Pancreas (tissue), 10 donors: ENCODE data around the gene PRTFDC1. TPM values are rescaled to one million over a fixed set of nuclear protein-coding genes. Genes with fewer than 3 reads are reported as not detected.

Source experiments
- ATAC-seq, 4 donors: fragments of 200-7000 bp; cut with Tn5 transposase; one replicate each; pipeline versions ENCODE4 v1.8.0 to v1.9.1; 2020; ENCODE audit warnings: mild to moderate bottlenecking in 4 of 4, moderate library complexity in 4 of 4
- DNase-seq, 6 donors: peaks; one replicate each; pipeline ENCODE4 v3.0.0-alpha.2; 2020
- FAIRE-seq: peaks from 2 replicates; lab custom pipeline; 2012; peaks lifted over from hg19 to GRCh38; lab: Jason Lieb, UNC
- H3K27ac ChIP-seq, 4 donors: fragments of 200-600 bp; sonication (generic); 1 replicate in 3 of 4; 2 replicates in 1 of 4; pipeline versions ENCODE4 v1.5.0 to v1.8.0; 2020
- H3K27me3 ChIP-seq, 4 donors: fragments of 200-600 bp; one replicate each; pipeline ENCODE4 v1.8.0; 2021
- H3K36me3 ChIP-seq, 3 donors: fragments of 200-600 bp; sonication (generic) in 1 of 3; one replicate each; pipeline versions ENCODE4 v1.5.0 to v1.8.0; 2020 to 2021
- H3K4me1 ChIP-seq, 3 donors: fragments of 200-600 bp; one replicate each; pipeline ENCODE4 v1.8.0; 2021
- H3K4me3 ChIP-seq, 4 donors: fragments of 200-600 bp; sonication (generic) in 2 of 4; one replicate each; pipeline versions ENCODE4 v1.5.0 to v1.8.0; 2020 to 2021
- H3K9me3 ChIP-seq, 4 donors: fragments of 200-600 bp; one replicate each; pipeline ENCODE4 v1.8.0; 2021
- WGBS, 2 donors: extraction: QIAGEN DNeasy Blood & Tissue Kit; methylation state at CpG; one replicate each; pipeline ENCODE4 v1.1.7; 2013; 5-methylcytosine and 5-hydroxymethylcytosine counted together
- intact Hi-C, 3 donors: fragments of 100-400 bp; cut with DNase I; formaldehyde crosslinking; loops; one replicate each; pipeline versions ENCODE4 v1.11.1 to v1.14.2; 2022
- polyA plus RNA-seq, 2 donors: library from polyadenylated mRNA; stranded (reverse); fragments of 200-250 nt; gene quantifications; one replicate each; pipeline ENCODE4 v1.2.3, GENCODE V29; 2013
- total RNA-seq, 6 donors: library from RNA; stranded (reverse); fragmentation: NEBNext Ultra II Directional in 4 of 6; extraction: Animal tissue kit (Norgen Biotek cat#: 25700) in 4 of 6; gene quantifications; one replicate each; pipeline versions ENCODE4 v1.2.1 to v1.2.4, GENCODE V29; 2021 to 2023
- TF ChIP-seq, protein P1 (sequence below), 4 donors: fragments of 200-600 bp; sonication (generic) in 3 of 4; IDR thresholded peaks; one replicate each; pipeline versions ENCODE4 v1.5.0 to v1.8.0; 2021; ENCODE audit warnings: antibody characterized with exemption in 4 of 4
- donor health status: healthy with polysubstance abuse.
- donor health status: DM: no; HTN: no; CAD: no; lungs with moderate emphysema.
- donor health status: DM: no; HTN: no; CAD: no.
- donor health status: control.
- donor health status: control.
- donor health status: Bipolar disorder and iron deficiency.
- donor health status: DM: yes; HTN: yes; CAD: no.
- donor health status: DM: no; HTN: no; CAD: no.
- donor health status: DM: no; HTN: no; CAD: no.
- donor health status: DM: yes; HTN: yes; CAD: no.

The PRTFDC1 gene
- total and polyA plus RNA-seq, 8 donors = 1.7 to 6.1 (median 2.8) TPM

DNA sequence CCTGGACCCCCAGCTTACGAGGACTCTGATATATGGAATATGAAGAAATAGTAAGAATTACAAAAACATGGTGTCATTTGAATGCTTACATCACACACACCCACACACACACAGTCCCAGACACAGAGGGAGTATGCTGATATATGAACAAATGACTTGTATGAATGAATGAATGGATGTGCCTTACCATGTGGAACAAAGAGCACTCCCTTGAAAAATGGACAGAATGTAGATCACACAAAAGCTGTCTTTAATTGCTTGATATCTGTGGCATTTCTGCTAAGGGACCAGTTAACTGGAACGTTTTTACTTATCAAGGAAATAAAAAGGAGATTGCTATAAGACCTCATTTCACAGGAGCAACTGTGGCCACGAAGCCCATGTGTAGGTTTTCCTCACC, 46.0 kb downstream of the PRTFDC1 start:
- H3K4me3 ChIP-seq = no peak overlapping the region
- WGBS, 2 donors = 77 to 86% methylated on average over 3 of the region's 3 CpGs
- TF ChIP-seq, protein P1, sequence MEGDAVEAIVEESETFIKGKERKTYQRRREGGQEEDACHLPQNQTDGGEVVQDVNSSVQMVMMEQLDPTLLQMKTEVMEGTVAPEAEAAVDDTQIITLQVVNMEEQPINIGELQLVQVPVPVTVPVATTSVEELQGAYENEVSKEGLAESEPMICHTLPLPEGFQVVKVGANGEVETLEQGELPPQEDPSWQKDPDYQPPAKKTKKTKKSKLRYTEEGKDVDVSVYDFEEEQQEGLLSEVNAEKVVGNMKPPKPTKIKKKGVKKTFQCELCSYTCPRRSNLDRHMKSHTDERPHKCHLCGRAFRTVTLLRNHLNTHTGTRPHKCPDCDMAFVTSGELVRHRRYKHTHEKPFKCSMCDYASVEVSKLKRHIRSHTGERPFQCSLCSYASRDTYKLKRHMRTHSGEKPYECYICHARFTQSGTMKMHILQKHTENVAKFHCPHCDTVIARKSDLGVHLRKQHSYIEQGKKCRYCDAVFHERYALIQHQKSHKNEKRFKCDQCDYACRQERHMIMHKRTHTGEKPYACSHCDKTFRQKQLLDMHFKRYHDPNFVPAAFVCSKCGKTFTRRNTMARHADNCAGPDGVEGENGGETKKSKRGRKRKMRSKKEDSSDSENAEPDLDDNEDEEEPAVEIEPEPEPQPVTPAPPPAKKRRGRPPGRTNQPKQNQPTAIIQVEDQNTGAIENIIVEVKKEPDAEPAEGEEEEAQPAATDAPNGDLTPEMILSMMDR (IDR thresholded peaks at IDR 0.05) = no peak
- H3K27me3 ChIP-seq = no peaks in the 10 kb centered on the region
- DNase-seq (no peak), FAIRE-seq (no peak), ATAC-seq (no peak)
- no peaks in the 10 kb centered on the region for H3K9me3 ChIP-seq
- H3K36me3 ChIP-seq = no peaks in the 10 kb centered on the region
- H3K4me1 ChIP-seq = peaks cover 5 to 11% (median 9%) of the 10 kb centered on the region in 3 donors
- no peak overlapping the region for H3K27ac ChIP-seq
- intact Hi-C loops = no loop called here

- H3K27me3 ChIP-seq = no peaks in the 10 kb centered on the region
- no peak overlapping the region for H3K27ac ChIP-seq
- TF ChIP-seq, protein P1 (IDR thresholded peaks at IDR 0.05) = no peak
- no peaks in the 10 kb centered on the region for H3K36me3 ChIP-seq
- H3K4me1 ChIP-seq = peaks cover 5 to 13% (median 9%) of the 10 kb centered on the region in 3 donors
- intact Hi-C loops = no loop called here
- 91 to 93% methylated on average over 4 of the region's 4 CpGs for WGBS, 2 donors
- ATAC-seq (no peak), DNase-seq (no peak), FAIRE-seq (no peak)
- no peak overlapping the region for H3K4me3 ChIP-seq
- no peaks in the 10 kb centered on the region for H3K9me3 ChIP-seq
Observed at GRCh38 chr10:24904824-24905223, 47.6 kb downstream of the PRTFDC1 start.

DNA sequence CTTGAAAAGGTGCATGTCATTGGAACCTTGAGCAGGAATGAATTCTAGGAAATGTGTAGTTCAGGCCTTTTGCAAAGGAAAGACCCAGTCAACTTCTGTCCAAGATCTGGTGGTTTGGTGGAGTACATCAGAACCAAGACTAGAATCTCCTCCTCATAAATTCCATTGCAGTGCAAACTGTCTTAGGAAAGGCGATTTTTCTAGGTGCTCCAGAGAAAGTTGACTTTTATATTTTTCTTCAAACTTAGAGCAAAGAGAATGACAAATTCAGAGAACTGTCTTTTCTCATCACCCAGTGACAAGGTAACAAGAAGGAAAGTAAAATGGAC, 50.0 kb downstream of the PRTFDC1 start:
- Histone ChIP-seq H3K4me1 (peaks cover 5 to 13% (median 9%) of the 10 kb centered on the region in 3 donors), H3K4me3 (no peak overlapping the region), H3K36me3 (no peaks in the 10 kb centered on the region), H3K27me3 (no peaks in the 10 kb centered on the region), H3K27ac (peak overlapping the region in 1 of 4 donors; percentile 13), H3K9me3 (no peaks in the 10 kb centered on the region)
- 49 to 59% methylated on average over 1 of the region's 1 CpG for WGBS, 2 donors
- intact Hi-C loops = no loop called here
- TF ChIP-seq, protein P1 (IDR thresholded peaks at IDR 0.05) = no peak
- FAIRE-seq = no peak
- no peak for ATAC-seq
- DNase-seq = no peak

- H3K4me1 ChIP-seq = peaks cover 5 to 13% (median 9%) of the 10 kb centered on the region in 3 donors
- no peaks in the 10 kb centered on the region for H3K9me3 ChIP-seq
- TF ChIP-seq, protein P1 (IDR thresholded peaks at IDR 0.05) = no peak
- FAIRE-seq = peak; percentile 5
- H3K27ac ChIP-seq = peak overlapping the region in 1 of 4 donors; percentile 28
- H3K36me3 ChIP-seq = no peaks in the 10 kb centered on the region
- no peaks in the 10 kb centered on the region for H3K27me3 ChIP-seq
- ATAC-seq = peak; percentile 86 to 94 (median 90)
- intact Hi-C loops = no loop called here
- DNase-seq = peak in 4 of 6 donors; percentile 40 to 73 (median 50)
- no peak overlapping the region for H3K4me3 ChIP-seq
- 17 to 25% methylated on average over 5 of the region's 5 CpGs for WGBS, 2 donors
Observed at GRCh38 chr10:24901686-24902399, 50.6 kb downstream of the PRTFDC1 start.
